Activated CD8-positive, alpha-beta T cell treated with anti-CD3 and anti-CD28 coated beads, Interleukin-2, amount 10 ng/mL, durations not matched to agents 7 days and 5 days (primary cell): ENCODE data around the gene CALML3. TPM values are rescaled to one million over a fixed set of nuclear protein-coding genes. Genes with fewer than 3 reads are reported as not detected.

Experiments used
- ATAC-seq: fragments of 150-1000 bp; cut with Tn5 transposase; one replicate; pipeline ENCODE4 v1.10.0; 2021; ENCODE audit warnings: moderate library complexity
- CTCF ChIA-PET: fragments of 350-600 bp; sonication (Branson Sonifier 250); formaldehyde crosslinking; loops from one replicate; lab custom pipeline; 2021; ENCODE audit warnings: antibody characterized with exemption; lab: Charles Lee
- POLR2A ChIA-PET: fragments of 350-600 bp; sonication (Branson Sonifier 250); formaldehyde crosslinking; loops from one replicate; lab custom pipeline; 2021; ENCODE audit warnings: antibody characterized with exemption; lab: Charles Lee
- DNase-seq: peaks from one replicate; pipeline ENCODE4 v3.0.0-alpha.2; 2020
- H3K27ac Mint-ChIP-seq: one replicate; pipeline ENCODE4 v1.8.0; 2021; ENCODE audit warnings: mild to moderate bottlenecking, mixed read lengths
- H3K27me3 Mint-ChIP-seq: one replicate; pipeline ENCODE4 v1.8.0; 2021; ENCODE audit warnings: low read depth, mixed read lengths
- H3K36me3 Mint-ChIP-seq: one replicate; pipeline ENCODE4 v1.8.0; 2021; ENCODE audit warnings: low read depth, mixed read lengths
- H3K4me1 Mint-ChIP-seq: one replicate; pipeline ENCODE4 v1.8.0; 2021; ENCODE audit warnings: low read depth, mixed read lengths
- H3K4me3 Mint-ChIP-seq: one replicate; pipeline ENCODE4 v1.8.0; 2021; ENCODE audit warnings: mild to moderate bottlenecking, mixed read lengths
- H3K9me3 Mint-ChIP-seq: one replicate; pipeline ENCODE4 v1.8.0; 2022; ENCODE audit warnings: mixed read lengths; ENCODE audit not compliant: insufficient read depth
- total RNA-seq, 2 experiments: library from RNA; stranded (reverse); gene quantifications; one replicate each; pipeline ENCODE4 v1.2.3, GENCODE V29; 2021

Gene CALML3
- total RNA-seq, 2 experiments from 2014 or later: not detected

- Mint-ChIP-seq H3K27ac (no peak overlapping the region), H3K4me1 (peaks cover 14% of the 10 kb centered on the region), H3K36me3 (no peaks in the 10 kb centered on the region), H3K4me3 (no peak overlapping the region), H3K9me3 (no peaks in the 10 kb centered on the region), H3K27me3 (peaks cover 5% of the 10 kb centered on the region)
- ATAC-seq (no peak), DNase-seq (no peak)
- ChIA-PET CTCF (interaction anchor here (1.9 kb wide), 1 partner anchor 124 kb away, joined by 5 read pairs; no protein-coding TSS in a partner anchor), POLR2A (no interaction called here)
Measured at GRCh38 chr10:5567477-5567876, 42.7 kb downstream of the CALML3 start.

DNA sequence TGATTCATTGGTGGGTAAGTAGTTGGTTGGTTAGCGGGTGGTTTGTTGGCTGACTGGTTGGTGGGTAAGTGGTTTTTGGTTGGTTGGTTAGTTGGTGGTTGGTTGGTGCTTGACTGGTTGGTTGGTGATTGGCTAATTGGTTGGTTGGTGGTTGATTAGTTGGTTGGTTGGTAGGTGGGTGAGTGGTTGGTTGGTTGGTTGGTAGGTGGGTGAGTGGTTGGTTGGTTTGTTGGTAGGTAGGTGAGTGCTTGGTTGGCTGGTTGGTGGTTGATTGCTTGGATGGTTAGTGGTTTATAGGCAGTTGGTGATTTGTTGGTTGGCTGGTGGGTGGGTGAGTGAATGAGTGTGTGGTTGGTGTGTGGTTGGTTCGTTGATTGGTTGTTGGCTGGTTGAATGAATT is 44.2 kb downstream of the CALML3 start:
- Mint-ChIP-seq H3K4me1 (peaks cover 14% of the 10 kb centered on the region), H3K4me3 (no peak overlapping the region), H3K27me3 (peaks cover 4% of the 10 kb centered on the region), H3K36me3 (no peaks in the 10 kb centered on the region), H3K27ac (peak overlapping the region; percentile 4), H3K9me3 (no peaks in the 10 kb centered on the region)
- DNase-seq: no peak
- no peak for ATAC-seq
- CTCF ChIA-PET: no interaction called here
- POLR2A ChIA-PET: no interaction called here

DNA sequence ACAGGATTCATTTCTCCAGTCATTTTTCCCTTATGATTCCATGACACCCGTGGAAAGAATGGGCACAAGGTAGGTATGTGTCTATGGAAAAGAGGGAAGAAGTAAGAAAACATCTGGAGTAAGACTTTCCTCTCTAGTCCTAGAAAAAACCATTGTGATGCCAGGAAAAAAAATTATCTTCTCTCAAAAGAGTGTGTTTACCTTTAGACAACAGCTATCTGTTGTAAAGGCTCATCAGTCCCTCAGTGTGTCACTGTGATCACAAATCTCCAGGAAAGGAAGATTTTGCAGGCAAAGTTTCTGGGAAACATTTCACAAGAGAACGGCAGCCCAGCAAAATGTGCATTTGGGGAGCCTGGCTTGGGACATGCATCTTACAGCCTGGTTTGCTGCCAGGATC is 44.8 kb downstream of the CALML3 start:
- POLR2A ChIA-PET: no interaction called here
- ATAC-seq: no peak

DNA sequence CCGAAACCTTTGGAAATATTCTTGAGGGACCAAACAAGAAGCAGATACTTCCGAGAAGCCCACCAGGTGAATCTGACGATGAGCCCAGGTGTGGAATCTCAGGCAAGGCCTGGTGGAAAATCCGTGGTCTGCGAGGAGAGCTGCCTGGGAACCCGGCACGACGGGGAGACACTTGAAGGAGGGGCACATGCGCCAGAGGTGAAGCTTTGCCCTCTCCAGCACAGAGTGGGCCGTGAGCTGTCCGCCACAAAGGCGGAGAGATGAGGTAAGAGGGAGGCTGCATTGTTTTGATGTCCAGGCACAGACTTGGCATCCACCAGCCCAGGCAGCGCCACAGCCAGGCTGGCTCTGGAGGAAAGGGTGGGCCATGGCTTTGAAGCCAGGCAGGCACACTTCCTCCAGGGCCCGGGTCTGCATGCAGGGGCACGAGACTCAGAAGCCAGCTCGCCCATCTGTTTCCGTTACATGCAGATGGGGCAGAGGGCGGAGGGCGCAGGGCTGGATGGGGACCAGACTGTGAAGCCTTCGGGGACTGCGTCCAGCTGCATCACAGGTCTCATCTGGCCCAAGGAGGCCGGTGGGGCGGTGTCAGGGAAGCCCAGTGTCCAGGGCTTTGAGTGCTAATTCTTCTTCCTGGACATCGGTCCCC is 45.4 kb downstream of the CALML3 start:
- ChIA-PET CTCF (no interaction called here), POLR2A (no interaction called here)
- Mint-ChIP-seq H3K4me1 (peaks cover 2% of the 10 kb centered on the region), H3K27ac (no peak overlapping the region), H3K27me3 (peaks cover 4% of the 10 kb centered on the region), H3K9me3 (no peaks in the 10 kb centered on the region), H3K36me3 (no peaks in the 10 kb centered on the region), H3K4me3 (no peak overlapping the region)
- DNase-seq (no peak), ATAC-seq (no peak)

More for the DNA sequence above, 44.8 kb downstream of the CALML3 start:
- Mint-ChIP-seq H3K27me3 (peaks cover 4% of the 10 kb centered on the region), H3K9me3 (no peaks in the 10 kb centered on the region), H3K4me1 (peaks cover 8% of the 10 kb centered on the region), H3K36me3 (no peaks in the 10 kb centered on the region), H3K4me3 (no peak overlapping the region), H3K27ac (no peak overlapping the region)
- CTCF ChIA-PET: no interaction called here
- DNase-seq: no peak

- Mint-ChIP-seq H3K36me3 (no peaks in the 10 kb centered on the region), H3K4me3 (no peak overlapping the region), H3K27me3 (peaks cover 4% of the 10 kb centered on the region), H3K9me3 (no peaks in the 10 kb centered on the region), H3K27ac (no peak overlapping the region), H3K4me1 (peaks cover 2% of the 10 kb centered on the region)
- ChIA-PET CTCF (no interaction called here), POLR2A (no interaction called here)
- ATAC-seq (no peak), DNase-seq (no peak)
Measured at GRCh38 chr10:5570979-5571810, 46.4 kb downstream of the CALML3 start.

DNA sequence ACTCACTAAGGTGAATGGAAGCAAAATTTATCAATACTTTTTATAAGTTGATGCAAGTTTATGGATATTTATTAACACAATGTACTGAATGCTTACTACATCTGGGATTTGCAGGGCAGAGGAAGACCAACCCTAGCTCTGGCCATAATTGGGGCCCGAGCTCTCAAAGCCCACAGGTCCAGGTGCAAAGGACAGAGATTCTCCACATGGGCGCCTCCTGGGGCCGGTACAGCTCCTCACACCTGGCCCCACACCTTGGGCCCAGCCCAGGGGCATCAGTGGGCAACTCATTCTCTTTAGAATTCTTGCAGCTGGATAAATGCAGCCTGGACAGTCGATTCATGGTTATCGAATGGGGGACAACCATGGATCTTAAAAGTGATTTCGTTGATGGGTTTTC is 47.1 kb downstream of the CALML3 start:
- Mint-ChIP-seq H3K4me3 (no peak overlapping the region), H3K9me3 (no peaks in the 10 kb centered on the region), H3K4me1 (peaks cover 2% of the 10 kb centered on the region), H3K27ac (no peak overlapping the region), H3K36me3 (no peaks in the 10 kb centered on the region), H3K27me3 (peaks cover 4% of the 10 kb centered on the region)
- ATAC-seq: no peak
- no peak for DNase-seq
- ChIA-PET POLR2A (no interaction called here), CTCF (no interaction called here)

DNA sequence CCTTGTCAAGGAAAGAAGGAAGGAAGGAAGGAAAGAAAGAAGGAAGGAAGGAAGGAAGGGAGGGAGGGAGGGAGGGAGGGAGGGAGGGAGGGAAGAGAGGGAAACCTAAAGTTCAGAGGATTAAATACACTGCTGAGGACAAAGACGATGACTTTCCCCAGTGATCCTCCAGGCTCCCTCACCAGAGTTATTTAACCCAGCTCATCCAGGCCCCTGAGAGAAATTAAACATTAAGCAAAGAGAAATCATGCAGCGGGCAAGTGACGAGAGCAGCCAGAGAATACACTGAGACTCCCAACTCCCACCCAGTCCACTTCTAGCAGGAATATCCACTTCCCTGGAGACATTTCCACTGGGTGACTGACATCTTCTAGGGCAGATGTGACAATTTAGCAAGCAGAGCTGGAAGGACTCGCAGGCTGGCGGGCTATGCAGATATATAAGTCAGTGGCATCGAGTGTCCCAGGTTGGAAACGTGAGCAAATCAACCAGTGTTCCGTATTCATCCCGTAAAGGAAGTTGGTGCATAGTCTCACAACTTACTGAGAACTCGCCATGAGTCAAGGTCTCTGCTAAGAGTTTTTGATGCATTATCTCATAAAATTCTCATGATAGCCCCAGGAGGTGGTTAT is 48.7 kb downstream of the CALML3 start:
- H3K27ac Mint-ChIP-seq: no peak overlapping the region
- DNase-seq: no peak
- H3K27me3 Mint-ChIP-seq: peaks cover 4% of the 10 kb centered on the region
- peaks cover 2% of the 10 kb centered on the region for H3K4me1 Mint-ChIP-seq
- ChIA-PET CTCF (no interaction called here), POLR2A (no interaction called here)
- no peak for ATAC-seq
- no peaks in the 10 kb centered on the region for H3K36me3 Mint-ChIP-seq
- H3K4me3 Mint-ChIP-seq: no peak overlapping the region
- H3K9me3 Mint-ChIP-seq: no peaks in the 10 kb centered on the region

GRCh38 chr10:5573968-5574641 is 49.3 kb downstream of the CALML3 start:
- H3K4me3 Mint-ChIP-seq: no peak overlapping the region
- ATAC-seq (no peak), DNase-seq (no peak)
- H3K27me3 Mint-ChIP-seq: peaks cover under 1% of the 10 kb centered on the region
- ChIA-PET CTCF (no interaction called here), POLR2A (no interaction called here)
- H3K9me3 Mint-ChIP-seq: no peaks in the 10 kb centered on the region
- no peak overlapping the region for H3K27ac Mint-ChIP-seq
- H3K4me1 Mint-ChIP-seq: no peaks in the 10 kb centered on the region
- H3K36me3 Mint-ChIP-seq: no peaks in the 10 kb centered on the region

- DNase-seq: no peak
- CTCF ChIA-PET: no interaction called here
Measured at GRCh38 chr10:5574642-5575131, 49.9 kb downstream of the CALML3 start.

DNA sequence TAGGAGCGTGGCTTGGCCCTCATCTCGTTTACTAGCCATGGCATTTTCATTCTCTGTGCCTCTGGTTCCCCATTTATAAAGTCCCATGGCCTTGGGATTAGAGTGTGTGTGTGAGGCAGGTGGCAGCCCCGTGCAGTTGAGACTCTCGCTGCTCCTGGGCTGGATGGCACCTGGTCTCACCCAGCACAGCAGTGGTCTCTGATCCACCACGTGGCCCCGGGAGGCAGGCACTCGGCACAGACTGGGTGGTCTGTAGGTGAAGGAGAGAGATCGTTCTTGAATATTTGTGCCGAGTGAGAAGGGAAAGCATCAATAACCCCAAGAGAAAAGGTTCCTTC is 50.4 kb downstream of the CALML3 start:
- Mint-ChIP-seq H3K27ac (no peak overlapping the region), H3K27me3 (no peaks in the 10 kb centered on the region), H3K36me3 (no peaks in the 10 kb centered on the region), H3K4me1 (no peaks in the 10 kb centered on the region), H3K9me3 (no peaks in the 10 kb centered on the region), H3K4me3 (no peak overlapping the region)
- CTCF ChIA-PET: no interaction called here
- ATAC-seq (no peak), DNase-seq (no peak)
- POLR2A ChIA-PET: no interaction called here

More at GRCh38 chr10:5574642-5575131, 49.9 kb downstream of the CALML3 start:
- no peak overlapping the region for H3K27ac Mint-ChIP-seq
- H3K9me3 Mint-ChIP-seq: no peaks in the 10 kb centered on the region
- H3K36me3 Mint-ChIP-seq: no peaks in the 10 kb centered on the region
- no peak for ATAC-seq
- no peaks in the 10 kb centered on the region for H3K27me3 Mint-ChIP-seq
- H3K4me3 Mint-ChIP-seq: no peak overlapping the region
- POLR2A ChIA-PET: no interaction called here
- H3K4me1 Mint-ChIP-seq: no peaks in the 10 kb centered on the region

GRCh38 chr10:5575482-5576153 is 50.9 kb downstream of the CALML3 start:
- Mint-ChIP-seq H3K4me3 (no peak overlapping the region), H3K9me3 (no peaks in the 10 kb centered on the region), H3K27ac (no peak overlapping the region), H3K36me3 (no peaks in the 10 kb centered on the region), H3K27me3 (peaks cover 2% of the 10 kb centered on the region), H3K4me1 (no peaks in the 10 kb centered on the region)
- DNase-seq (no peak), ATAC-seq (no peak)
- ChIA-PET CTCF (no interaction called here), POLR2A (no interaction called here)
